ENCODE measurements around the gene RGS7. TPM values are rescaled to one million over a fixed set of nuclear protein-coding genes. Genes with fewer than 3 reads are reported as not detected.

RGS7 gene
- total and polyA plus RNA-seq, 2 of the 8 experiments (the other 6 are each of a cell fraction or from before 2014, with no cell fraction given) = 1.6 to 3.0 TPM

DNA sequence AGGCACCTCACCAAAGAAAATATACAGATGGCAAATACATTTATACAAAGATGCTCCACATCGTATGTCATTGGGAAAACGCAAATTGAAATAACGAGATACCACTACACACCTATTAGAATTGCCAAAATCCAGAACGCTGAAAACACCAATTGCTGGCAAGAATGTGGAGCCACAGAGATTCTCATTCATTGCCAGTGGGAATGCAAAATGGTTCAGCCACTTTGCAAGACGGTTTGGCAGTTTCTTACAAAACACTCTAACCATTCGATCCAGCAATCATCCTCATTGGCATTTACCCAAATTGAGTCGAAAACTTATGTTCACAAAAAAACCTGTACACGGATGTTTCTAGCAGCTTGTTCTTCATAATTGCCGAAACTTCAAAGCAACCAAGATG is 521.7 kb downstream of the RGS7 start (continued):
- TF ChIP-seq, protein P1, sequence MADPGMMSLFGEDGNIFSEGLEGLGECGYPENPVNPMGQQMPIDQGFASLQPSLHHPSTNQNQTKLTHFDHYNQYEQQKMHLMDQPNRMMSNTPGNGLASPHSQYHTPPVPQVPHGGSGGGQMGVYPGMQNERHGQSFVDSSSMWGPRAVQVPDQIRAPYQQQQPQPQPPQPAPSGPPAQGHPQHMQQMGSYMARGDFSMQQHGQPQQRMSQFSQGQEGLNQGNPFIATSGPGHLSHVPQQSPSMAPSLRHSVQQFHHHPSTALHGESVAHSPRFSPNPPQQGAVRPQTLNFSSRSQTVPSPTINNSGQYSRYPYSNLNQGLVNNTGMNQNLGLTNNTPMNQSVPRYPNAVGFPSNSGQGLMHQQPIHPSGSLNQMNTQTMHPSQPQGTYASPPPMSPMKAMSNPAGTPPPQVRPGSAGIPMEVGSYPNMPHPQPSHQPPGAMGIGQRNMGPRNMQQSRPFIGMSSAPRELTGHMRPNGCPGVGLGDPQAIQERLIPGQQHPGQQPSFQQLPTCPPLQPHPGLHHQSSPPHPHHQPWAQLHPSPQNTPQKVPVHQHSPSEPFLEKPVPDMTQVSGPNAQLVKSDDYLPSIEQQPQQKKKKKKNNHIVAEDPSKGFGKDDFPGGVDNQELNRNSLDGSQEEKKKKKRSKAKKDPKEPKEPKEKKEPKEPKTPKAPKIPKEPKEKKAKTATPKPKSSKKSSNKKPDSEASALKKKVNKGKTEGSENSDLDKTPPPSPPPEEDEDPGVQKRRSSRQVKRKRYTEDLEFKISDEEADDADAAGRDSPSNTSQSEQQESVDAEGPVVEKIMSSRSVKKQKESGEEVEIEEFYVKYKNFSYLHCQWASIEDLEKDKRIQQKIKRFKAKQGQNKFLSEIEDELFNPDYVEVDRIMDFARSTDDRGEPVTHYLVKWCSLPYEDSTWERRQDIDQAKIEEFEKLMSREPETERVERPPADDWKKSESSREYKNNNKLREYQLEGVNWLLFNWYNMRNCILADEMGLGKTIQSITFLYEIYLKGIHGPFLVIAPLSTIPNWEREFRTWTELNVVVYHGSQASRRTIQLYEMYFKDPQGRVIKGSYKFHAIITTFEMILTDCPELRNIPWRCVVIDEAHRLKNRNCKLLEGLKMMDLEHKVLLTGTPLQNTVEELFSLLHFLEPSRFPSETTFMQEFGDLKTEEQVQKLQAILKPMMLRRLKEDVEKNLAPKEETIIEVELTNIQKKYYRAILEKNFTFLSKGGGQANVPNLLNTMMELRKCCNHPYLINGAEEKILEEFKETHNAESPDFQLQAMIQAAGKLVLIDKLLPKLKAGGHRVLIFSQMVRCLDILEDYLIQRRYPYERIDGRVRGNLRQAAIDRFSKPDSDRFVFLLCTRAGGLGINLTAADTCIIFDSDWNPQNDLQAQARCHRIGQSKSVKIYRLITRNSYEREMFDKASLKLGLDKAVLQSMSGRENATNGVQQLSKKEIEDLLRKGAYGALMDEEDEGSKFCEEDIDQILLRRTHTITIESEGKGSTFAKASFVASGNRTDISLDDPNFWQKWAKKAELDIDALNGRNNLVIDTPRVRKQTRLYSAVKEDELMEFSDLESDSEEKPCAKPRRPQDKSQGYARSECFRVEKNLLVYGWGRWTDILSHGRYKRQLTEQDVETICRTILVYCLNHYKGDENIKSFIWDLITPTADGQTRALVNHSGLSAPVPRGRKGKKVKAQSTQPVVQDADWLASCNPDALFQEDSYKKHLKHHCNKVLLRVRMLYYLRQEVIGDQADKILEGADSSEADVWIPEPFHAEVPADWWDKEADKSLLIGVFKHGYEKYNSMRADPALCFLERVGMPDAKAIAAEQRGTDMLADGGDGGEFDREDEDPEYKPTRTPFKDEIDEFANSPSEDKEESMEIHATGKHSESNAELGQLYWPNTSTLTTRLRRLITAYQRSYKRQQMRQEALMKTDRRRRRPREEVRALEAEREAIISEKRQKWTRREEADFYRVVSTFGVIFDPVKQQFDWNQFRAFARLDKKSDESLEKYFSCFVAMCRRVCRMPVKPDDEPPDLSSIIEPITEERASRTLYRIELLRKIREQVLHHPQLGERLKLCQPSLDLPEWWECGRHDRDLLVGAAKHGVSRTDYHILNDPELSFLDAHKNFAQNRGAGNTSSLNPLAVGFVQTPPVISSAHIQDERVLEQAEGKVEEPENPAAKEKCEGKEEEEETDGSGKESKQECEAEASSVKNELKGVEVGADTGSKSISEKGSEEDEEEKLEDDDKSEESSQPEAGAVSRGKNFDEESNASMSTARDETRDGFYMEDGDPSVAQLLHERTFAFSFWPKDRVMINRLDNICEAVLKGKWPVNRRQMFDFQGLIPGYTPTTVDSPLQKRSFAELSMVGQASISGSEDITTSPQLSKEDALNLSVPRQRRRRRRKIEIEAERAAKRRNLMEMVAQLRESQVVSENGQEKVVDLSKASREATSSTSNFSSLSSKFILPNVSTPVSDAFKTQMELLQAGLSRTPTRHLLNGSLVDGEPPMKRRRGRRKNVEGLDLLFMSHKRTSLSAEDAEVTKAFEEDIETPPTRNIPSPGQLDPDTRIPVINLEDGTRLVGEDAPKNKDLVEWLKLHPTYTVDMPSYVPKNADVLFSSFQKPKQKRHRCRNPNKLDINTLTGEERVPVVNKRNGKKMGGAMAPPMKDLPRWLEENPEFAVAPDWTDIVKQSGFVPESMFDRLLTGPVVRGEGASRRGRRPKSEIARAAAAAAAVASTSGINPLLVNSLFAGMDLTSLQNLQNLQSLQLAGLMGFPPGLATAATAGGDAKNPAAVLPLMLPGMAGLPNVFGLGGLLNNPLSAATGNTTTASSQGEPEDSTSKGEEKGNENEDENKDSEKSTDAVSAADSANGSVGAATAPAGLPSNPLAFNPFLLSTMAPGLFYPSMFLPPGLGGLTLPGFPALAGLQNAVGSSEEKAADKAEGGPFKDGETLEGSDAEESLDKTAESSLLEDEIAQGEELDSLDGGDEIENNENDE (IDR thresholded peaks at IDR 0.05; ENCODE audit: insufficient replicate concordance, low read length) = no peak
- TF ChIP-seq ZNF274 (IDR thresholded peaks at IDR 0.05; ENCODE audit: borderline replicate concordance, extremely low read depth, low read length) (no peak), KDM4A (IDR thresholded peaks at IDR 0.05; ENCODE audit: low read depth, low read length, severe bottlenecking) (no peak), SAP30 (IDR thresholded peaks at IDR 0.05; ENCODE audit: insufficient read depth, insufficient replicate concordance, low read length) (no peak), EZH2 (IDR thresholded peaks at IDR 0.05; ENCODE audit: low read depth, low read length, severe bottlenecking) (no peak), RBBP5 (IDR thresholded peaks at IDR 0.05; ENCODE audit: borderline replicate concordance, low read depth, low read length) (no peak), GTF2F1 (IDR thresholded peaks at IDR 0.05; ENCODE audit: borderline replicate concordance, low read depth, low read length) (no peak), PHF8 (conservative IDR thresholded peaks at IDR 0.05; ENCODE audit: low read depth, low read length) (no peak), FOSL1 (IDR thresholded peaks at IDR 0.05; ENCODE audit: insufficient read depth, low read depth, low read length) (no peak), TCF12 (IDR thresholded peaks at IDR 0.05; ENCODE audit: low read depth, low read length) (no peak), TAF7 (optimal IDR thresholded peaks at IDR 0.05; ENCODE audit: borderline replicate concordance, low read depth, low read length) (no peak)
